Left forelimb (tissue), 1 donor: ENCODE results near the gene ZNF618.
A peak's percentile ranks its signal among the peaks of the same experiment; 100 is the strongest.

Experiments
- DNase-seq: peaks from one replicate; pipeline ENCODE4 v3.0.0-alpha.2; 2018; ENCODE audit warnings: low spot score

ZNF618 gene

DNA sequence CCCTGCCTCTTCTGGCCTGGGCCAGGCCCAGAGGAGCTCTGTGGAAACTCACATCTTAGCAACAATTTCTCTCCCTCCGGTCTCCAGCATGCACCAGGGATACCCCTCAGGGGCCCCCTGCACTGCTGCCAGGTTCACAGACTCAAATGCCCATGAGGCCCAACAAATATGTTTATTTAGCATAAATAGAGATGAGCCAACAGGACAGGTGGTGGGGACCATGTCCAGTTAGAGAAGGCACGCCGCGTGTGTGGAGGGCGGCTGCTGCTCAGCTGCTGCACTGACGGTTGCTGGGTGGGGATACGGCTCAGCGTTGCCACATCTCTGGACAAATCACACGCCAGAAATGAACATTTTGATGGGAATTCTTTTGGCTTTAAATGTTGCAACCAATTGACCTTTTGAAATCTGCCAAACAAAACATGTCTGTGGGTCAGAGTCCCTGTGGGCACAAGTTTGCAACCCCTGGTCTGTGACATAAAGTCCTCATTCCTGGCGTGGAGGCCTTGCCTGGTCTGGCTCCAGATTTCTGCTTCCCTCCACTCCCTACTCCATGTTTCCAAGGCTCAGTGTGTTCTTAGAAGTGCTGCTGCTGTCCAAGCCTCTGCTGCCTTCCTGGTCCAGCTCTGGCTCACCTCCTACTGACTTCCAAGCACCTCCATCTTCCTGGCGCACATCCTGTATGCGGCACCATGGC, 113.1 kb downstream of the ZNF618 start:
- peak; percentile 76 for DNase-seq

DNA sequence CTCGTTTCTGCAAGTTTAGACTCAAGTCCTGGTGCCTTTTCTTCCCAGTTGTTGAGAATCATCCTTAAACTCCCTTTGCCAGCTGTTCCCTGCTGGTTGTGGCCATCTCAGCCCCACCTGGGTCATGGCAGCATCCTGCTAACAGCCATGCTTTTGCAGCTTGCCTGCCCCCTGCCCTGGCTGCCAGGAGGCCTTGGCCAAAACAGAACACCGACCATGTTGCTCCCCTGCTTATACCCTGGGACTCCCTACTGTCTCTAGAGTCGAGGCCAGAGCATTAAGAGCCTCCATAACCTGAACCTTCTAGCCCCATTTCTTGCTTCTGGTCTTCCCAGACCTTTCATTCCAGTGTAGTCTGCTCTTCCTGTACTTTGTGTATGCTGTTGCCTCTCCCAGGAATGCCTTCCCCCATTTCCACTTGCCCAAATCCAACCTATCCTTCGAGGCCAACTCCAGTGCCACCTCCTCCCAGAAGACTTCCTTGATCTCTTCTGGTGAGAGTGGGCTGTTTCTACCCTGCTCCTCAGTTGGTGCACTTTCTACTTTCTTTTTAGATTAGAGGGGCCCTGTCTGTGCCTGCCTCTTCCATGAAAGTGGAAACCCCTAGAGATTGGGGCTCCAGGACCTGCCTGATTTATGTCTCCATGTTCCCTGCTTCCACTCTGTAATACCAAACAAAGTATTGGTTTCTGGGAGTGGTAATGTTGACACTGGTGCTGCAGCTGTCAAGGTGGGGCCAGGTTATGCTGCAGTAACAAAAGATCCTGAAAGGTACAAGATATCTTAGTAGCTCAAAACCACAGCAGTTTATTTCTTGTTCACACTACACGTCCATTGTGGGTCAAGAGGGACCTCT, 113.8 kb downstream of the ZNF618 start:
- DNase-seq: no peak

DNA sequence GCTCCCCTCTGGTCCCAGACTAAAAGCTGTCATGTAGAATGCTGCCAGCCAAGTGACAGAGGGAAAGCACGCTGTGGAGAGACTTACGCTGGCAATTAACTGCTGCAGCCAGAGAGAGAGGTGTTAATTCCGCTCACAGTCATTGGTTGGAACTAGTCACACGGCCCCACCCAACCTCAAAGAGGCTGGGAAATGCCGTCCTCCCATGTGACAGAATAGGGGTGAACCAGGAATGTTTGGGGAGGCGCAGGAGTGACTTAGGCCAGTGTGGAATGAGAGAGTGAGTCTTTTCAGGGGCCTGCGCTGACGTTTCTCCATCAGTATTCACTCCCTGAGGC, 114.4 kb downstream of the ZNF618 start:
- DNase-seq: peak; percentile 47

- peak; percentile 62 for DNase-seq
Measured at GRCh38 chr9:113990975-113991471, 114.9 kb downstream of the ZNF618 start.

DNA sequence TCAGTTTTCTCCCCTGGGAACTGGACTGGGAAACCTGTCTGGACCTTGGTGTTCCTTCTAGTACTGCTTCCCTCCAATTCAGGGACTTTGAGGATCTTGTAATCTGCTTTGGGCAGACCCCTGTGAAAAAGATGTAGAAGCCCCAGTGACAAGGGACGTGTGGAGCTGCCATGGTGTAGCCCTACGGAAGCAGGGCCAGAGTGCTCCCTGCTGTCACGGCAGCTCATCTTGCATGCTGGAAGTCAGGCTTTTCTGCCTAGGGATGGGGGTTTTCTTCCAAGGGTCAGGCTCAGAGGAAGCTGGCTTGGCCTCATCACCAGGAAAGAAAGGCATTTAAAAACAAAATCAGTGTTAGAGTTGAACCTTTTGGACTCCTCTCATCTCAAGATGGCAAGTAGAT, 115.6 kb downstream of the ZNF618 start:
- DNase-seq: peak; percentile 28

GRCh38 chr9:113992276-113992951, 116.3 kb downstream of the ZNF618 start:
- DNase-seq: peak; percentile 69

- peak; percentile 42 for DNase-seq
Measured at GRCh38 chr9:113992994-113993393, 116.9 kb downstream of the ZNF618 start.

- DNase-seq: peak; percentile 74
Measured at GRCh38 chr9:113993838-113994540, 117.9 kb downstream of the ZNF618 start.

- DNase-seq: no peak
Measured at GRCh38 chr9:113995401-113995800, 119.3 kb downstream of the ZNF618 start.

GRCh38 chr9:113995963-113996362, 119.9 kb downstream of the ZNF618 start:
- DNase-seq: peak; percentile 49

DNA sequence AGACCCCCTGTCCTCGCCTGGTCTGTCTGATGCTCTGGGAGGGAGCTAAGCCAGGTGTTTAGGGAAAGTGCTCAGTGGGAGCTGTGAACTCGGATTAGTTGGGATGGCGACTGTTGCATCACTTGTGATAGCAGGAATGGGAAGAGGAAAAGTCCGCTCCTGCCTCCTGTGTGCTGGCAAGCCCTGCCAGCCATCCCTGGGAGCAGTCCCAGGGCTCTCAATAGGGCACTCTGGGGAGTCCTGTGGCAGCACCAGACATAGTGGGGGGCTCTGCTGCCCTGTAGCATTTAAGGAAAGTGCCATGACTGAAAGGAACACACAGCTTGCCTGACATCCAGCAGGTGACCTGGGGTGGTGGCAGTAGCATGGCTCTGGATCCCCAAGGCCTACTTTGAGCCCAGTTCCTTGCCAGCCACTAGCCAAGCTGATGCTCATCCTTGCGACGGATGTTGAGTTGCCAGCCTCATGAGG, 120.5 kb downstream of the ZNF618 start:
- peak; percentile 40 for DNase-seq

DNA sequence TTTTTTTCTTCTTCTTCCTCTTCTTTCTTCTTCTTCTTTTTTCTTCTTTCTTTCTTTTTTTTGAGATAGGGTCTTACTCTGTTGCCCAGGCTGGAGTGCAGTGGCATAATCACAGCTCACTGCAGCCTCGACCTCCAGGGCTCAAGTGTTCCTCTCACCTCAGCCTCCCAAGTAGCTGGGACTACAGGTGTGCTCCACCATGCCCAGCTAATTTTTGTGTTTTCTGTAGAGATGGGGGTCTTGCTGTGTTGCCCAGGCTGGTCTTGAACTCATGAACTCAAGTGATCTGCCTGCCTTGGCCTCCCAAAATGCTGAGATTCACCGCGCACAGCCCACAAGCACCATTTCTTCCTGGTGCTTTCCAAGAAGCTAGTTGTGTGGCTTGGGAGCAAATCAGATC, 121.0 kb downstream of the ZNF618 start:
- DNase-seq: peak; percentile 45

- peak; percentile 56 for DNase-seq
Measured at GRCh38 chr9:113997610-113998009, 121.5 kb downstream of the ZNF618 start.

- DNase-seq: peak; percentile 40
Measured at GRCh38 chr9:113998114-113998513, 122.0 kb downstream of the ZNF618 start.

DNA sequence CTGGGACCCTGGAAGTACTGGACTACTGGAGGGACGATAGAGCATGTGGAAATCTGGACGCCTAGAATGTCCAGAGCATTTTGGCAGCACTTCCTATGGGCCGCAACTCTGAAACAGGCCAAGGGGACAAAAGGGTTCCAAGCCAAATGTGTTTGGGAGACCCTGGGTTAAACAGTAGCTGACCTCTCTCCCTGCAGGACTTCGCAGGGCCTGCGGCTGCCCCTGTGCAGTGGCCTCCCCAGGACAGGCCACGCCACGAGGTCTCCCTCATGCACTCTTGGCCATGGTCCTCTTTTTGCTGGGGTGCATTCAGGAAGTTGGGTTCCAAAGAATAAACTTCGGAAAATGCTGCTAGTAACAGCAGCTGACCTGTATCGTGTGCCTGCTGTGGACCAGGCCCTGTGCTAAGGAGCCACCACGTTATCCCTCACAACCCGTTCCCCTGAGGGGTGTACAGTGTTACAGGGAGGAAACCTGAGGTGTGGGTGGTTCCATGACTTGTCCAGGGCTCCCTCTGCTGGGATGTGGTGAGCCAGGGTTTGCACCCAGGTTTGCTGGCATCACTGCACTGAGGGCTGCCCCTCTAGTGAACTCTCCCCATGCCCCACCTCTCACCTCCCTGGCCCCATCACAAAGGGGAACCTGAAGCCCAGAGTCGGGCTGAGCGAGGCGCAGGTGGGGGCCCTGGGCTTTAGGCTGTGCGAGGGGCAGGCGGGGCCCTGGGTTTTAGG, 122.6 kb downstream of the ZNF618 start:
- peak; percentile 65 for DNase-seq

DNA sequence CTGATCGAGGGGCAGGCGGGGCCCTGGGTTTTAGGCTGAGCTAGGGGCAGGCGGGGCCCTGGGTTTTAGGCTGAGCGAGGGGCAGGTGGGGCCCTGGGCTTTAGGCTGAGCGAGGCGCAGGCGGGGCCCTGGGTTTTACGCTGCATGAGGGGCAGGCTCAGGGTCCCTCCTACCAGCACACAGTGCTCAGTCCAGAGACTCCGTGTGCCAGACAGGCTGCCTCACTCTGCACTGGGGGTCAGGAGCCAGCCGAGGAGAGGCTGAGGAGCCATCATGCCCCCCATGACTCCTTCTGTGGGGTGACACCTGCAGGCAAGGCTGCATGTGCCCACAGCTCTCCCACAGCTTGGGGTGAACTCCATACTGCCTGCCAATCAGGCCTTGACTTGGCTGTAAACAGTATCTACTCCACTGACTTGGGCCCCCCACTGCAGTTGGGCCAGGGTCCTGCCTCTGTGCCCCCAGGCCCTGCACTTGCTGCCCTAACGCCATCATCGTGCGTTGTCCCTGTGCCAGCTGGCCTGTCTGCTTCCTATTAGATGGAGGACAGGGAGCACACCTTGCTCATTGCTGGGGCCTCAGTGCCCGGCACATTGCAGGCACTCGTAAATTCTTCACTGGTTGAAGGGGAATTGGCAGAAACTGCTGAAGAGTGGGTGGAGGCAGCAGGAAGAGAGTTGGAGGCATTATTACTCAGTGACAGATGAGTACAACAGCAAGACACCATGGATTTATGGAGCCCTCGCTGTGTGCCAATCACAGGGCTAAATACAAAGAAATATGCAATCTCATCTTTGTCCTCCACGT, 123.3 kb downstream of the ZNF618 start:
- peak; percentile 30 for DNase-seq

- peak; percentile 28 for DNase-seq
Measured at GRCh38 chr9:114000063-114000454, 124.0 kb downstream of the ZNF618 start.

DNA sequence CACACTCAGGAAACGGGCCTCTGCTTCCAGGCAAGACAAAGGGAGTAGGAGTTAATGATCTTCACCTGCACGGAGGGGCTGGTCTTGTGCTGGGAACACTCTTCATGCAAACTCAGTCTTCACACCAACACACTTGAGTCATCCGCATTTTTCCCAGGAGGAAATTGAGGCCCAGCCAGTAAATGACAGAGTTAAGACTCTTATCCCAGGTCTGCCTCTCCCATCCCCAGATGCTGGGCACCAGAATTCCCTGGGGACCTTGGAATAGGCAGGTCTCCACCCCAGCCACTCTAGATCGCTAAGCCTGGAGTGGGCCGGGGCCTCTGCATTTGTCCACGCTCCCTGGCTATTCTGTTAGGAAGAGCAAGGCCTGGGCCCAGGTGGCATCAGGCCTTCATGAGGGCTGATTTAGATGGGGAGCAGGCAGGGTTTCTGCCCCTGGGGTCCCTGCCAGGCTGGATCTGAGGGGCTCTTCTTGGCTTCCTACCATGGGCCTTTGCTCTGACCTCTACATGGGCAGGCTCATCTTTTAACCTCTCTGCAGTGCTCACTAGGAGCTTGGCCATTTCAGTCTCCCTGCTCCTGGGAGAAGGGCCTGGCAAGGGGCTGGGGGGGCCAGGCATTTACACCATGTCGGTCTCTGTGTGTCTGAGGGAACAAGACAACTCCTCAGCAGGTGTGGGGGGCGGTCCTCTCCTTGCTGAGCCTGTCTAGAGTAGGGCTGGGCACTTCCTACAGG, 124.7 kb downstream of the ZNF618 start:
- peak; percentile 37 for DNase-seq

DNA sequence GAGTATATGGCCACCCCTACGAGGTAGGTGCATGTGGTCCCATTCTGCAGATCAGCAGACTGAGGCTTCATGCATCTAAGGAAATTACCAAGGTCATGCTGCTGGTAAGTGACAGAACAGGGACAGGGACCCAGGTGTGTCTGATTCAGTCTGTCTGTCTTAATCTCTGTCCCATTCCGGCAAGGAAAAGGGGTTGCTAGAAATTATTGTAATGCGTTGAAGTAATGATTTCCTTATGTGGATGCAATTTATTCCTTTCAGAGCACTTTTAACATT, 125.2 kb downstream of the ZNF618 start:
- DNase-seq: peak; percentile 20

DNA sequence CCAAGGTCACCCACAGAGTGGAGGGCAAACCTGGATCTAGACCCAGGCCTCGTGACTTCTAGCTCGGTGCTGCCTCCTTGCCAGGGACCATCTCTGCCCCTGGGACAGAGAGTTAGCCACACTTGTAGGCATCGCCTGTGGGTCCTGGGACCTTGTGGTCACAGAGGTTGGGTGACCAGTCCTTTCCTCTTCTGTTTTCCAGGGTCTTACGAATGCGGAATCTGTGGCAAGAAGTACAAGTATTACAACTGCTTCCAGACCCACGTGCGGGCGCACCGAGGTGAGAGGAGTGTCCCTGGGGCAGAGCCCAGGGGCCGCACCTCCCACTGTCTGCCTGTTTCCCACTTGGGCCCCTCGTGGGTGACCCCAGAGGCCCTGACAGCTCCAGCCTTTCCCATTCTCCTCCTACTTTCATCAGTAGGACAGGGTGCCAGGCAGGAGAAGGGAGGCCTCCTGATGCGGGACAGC, 125.7 kb downstream of the ZNF618 start:
- peak; percentile 42 for DNase-seq
